WERI-Rb-1 (cell line): ENCODE measurements around the gene LUC7L.
"Not testable (repeated sequence)": the region's sequence is repeated elsewhere in the genome, so short reads cannot be mapped to it uniquely, and the experiment has no call there.

Source experiments
- DNase-seq: peaks from one replicate; pipeline ENCODE4 v3.0.0-alpha.2; 2020
- H3K27ac ChIP-seq: fragments of 250-450 bp; sonication (Bioruptor Pico); 2 replicates; pipeline ENCODE4 v1.5.1; 2020; ENCODE audit warnings: mild to moderate bottlenecking, moderate library complexity
- H3K27me3 ChIP-seq: fragments of 250-450 bp; sonication (Bioruptor Pico); 2 replicates; pipeline ENCODE4 v1.5.1; 2021; ENCODE audit warnings: mild to moderate bottlenecking, low read depth, moderate library complexity; ENCODE audit not compliant: insufficient read depth, severe bottlenecking
- H3K36me3 ChIP-seq: fragments of 250-450 bp; sonication (Bioruptor Pico); 2 replicates; pipeline ENCODE4 v1.5.1; 2020; ENCODE audit warnings: mild to moderate bottlenecking, moderate library complexity
- H3K4me3 ChIP-seq: 2 replicates; pipeline ENCODE4 v1.5.1; 2011; ENCODE audit warnings: low read depth, mild to moderate bottlenecking, control low read depth, low read length
- H3K9me3 ChIP-seq: fragments of 250-450 bp; sonication (Bioruptor Pico); 2 replicates; pipeline ENCODE4 v1.5.1; 2021; ENCODE audit warnings: mild to moderate bottlenecking, moderate library complexity; ENCODE audit not compliant: severe bottlenecking
- CTCF ChIP-seq: IDR thresholded peaks from 2 replicates; pipeline ENCODE4 v1.5.1; 2011; ENCODE audit warnings: low read depth, mild to moderate bottlenecking, control low read depth, inconsistent platforms, low read length

Gene LUC7L

DNA sequence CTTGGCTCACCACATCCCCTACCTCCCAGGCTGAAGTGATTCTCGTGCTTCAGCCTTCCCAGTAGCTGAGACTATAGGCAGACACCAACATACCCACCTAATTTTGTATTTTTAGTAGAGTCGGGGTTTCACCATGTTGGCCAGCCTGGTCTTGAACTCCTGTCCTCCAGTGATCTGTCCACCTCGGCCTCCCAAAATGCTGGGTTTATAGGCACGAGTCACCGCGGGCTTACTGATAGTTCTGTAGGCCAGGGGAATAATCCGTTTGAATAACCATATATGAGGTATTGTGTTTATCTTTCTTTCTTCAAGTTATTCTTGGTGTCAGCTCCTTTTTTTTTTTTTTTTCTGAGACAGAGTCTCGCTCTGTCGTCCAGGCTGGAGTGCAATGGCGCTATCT lies 13.0 kb upstream of the LUC7L start:
- Histone ChIP-seq H3K4me3 (no peak overlapping the region), H3K9me3 (no peaks in the 10 kb centered on the region), H3K36me3 (no peaks in the 10 kb centered on the region), H3K27ac (no peak overlapping the region), H3K27me3 (no peaks in the 10 kb centered on the region)
- DNase-seq, result no peak
- no peak for TF ChIP-seq CTCF

- Histone ChIP-seq H3K27ac (no peak overlapping the region), H3K9me3 (no peaks in the 10 kb centered on the region), H3K27me3 (no peaks in the 10 kb centered on the region), H3K4me3 (no peak overlapping the region), H3K36me3 (no peaks in the 10 kb centered on the region)
- DNase-seq, result no peak
- TF ChIP-seq CTCF, result no peak
These were observed 11.3 kb upstream of the LUC7L start for GRCh38 chr16:240559-240958.

DNA sequence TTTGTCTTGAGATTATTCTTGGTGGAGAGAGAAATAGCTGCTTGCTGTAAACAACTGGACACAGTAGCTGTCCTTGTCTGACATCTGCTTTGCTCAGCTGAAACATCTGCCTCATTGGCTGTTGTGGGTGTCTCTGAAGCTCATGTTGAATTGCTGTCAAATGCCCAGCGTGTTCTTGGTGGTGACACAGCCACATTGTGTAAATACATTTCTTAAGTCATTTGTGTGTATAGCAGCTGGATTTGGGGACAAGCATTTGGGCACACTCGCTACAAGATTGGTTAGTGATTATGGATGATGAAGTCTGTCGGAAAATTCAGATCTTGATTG lies 10.7 kb upstream of the LUC7L start:
- Histone ChIP-seq H3K27me3 (no peaks in the 10 kb centered on the region), H3K36me3 (no peaks in the 10 kb centered on the region), H3K4me3 (no peak overlapping the region), H3K9me3 (no peaks in the 10 kb centered on the region), H3K27ac (no peak overlapping the region)
- no peak for DNase-seq
- no peak for TF ChIP-seq CTCF

- Histone ChIP-seq H3K36me3 (no peaks in the 10 kb centered on the region), H3K9me3 (no peaks in the 10 kb centered on the region), H3K4me3 (peak within 1 kb of the TSS; percentile 68), H3K27ac (peak within 1 kb of the TSS; percentile 90), H3K27me3 (no peaks in the 10 kb centered on the region)
- peak; percentile 94 for DNase-seq
- TF ChIP-seq CTCF, result peak; percentile 54; the same call in 1 of the 2 replicates
These were observed 5.4 kb upstream of the LUC7L start, which contains the start of gene FAM234A for GRCh38 chr16:234468-235305. TSS of gene FAM234A (plus strand) at chr16:234821. CDS start at chr16:254414, 19,593 bp downstream.

GRCh38 chr16:230949-231348 lies 1.7 kb upstream of the LUC7L start:
- TF ChIP-seq CTCF, result no peak
- Histone ChIP-seq H3K9me3 (no peaks in the 10 kb centered on the region), H3K4me3 (no peak overlapping the region)

GRCh38 chr16:230351-230750 lies 1.1 kb upstream of the LUC7L start:
- not testable (repeated sequence) for H3K27ac ChIP-seq, H3K27me3 ChIP-seq, H3K9me3 ChIP-seq, DNase-seq, H3K4me3 ChIP-seq
- peaks cover 38% of the 10 kb centered on the region for H3K36me3 ChIP-seq

More at GRCh38 chr16:230949-231348, 1.7 kb upstream of the LUC7L start:
- Histone ChIP-seq H3K36me3 (peaks cover 33% of the 10 kb centered on the region), H3K27me3 (no peaks in the 10 kb centered on the region), H3K27ac (no peak overlapping the region)
- DNase-seq, result no peak
